ENCODE data around the gene TINAG.

The TINAG gene

GRCh38 chr6:54267798-54268197 lies 40.4 kb upstream of the TINAG start:
- TF ChIP-seq SPI1 (IDR thresholded peaks at IDR 0.05; ENCODE audit: borderline replicate concordance, low read depth): no peak
- no peak for TF ChIP-seq POLR2AphosphoS5 (IDR thresholded peaks at IDR 0.05; ENCODE audit: low read depth)
- TF ChIP-seq GABPA (IDR thresholded peaks at IDR 0.05; ENCODE audit: low read depth): no peak
- TF ChIP-seq, protein P1, sequence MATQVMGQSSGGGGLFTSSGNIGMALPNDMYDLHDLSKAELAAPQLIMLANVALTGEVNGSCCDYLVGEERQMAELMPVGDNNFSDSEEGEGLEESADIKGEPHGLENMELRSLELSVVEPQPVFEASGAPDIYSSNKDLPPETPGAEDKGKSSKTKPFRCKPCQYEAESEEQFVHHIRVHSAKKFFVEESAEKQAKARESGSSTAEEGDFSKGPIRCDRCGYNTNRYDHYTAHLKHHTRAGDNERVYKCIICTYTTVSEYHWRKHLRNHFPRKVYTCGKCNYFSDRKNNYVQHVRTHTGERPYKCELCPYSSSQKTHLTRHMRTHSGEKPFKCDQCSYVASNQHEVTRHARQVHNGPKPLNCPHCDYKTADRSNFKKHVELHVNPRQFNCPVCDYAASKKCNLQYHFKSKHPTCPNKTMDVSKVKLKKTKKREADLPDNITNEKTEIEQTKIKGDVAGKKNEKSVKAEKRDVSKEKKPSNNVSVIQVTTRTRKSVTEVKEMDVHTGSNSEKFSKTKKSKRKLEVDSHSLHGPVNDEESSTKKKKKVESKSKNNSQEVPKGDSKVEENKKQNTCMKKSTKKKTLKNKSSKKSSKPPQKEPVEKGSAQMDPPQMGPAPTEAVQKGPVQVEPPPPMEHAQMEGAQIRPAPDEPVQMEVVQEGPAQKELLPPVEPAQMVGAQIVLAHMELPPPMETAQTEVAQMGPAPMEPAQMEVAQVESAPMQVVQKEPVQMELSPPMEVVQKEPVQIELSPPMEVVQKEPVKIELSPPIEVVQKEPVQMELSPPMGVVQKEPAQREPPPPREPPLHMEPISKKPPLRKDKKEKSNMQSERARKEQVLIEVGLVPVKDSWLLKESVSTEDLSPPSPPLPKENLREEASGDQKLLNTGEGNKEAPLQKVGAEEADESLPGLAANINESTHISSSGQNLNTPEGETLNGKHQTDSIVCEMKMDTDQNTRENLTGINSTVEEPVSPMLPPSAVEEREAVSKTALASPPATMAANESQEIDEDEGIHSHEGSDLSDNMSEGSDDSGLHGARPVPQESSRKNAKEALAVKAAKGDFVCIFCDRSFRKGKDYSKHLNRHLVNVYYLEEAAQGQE (IDR thresholded peaks at IDR 0.05; ENCODE audit: insufficient replicate concordance, low read depth): no peak
- TF ChIP-seq, protein P2, sequence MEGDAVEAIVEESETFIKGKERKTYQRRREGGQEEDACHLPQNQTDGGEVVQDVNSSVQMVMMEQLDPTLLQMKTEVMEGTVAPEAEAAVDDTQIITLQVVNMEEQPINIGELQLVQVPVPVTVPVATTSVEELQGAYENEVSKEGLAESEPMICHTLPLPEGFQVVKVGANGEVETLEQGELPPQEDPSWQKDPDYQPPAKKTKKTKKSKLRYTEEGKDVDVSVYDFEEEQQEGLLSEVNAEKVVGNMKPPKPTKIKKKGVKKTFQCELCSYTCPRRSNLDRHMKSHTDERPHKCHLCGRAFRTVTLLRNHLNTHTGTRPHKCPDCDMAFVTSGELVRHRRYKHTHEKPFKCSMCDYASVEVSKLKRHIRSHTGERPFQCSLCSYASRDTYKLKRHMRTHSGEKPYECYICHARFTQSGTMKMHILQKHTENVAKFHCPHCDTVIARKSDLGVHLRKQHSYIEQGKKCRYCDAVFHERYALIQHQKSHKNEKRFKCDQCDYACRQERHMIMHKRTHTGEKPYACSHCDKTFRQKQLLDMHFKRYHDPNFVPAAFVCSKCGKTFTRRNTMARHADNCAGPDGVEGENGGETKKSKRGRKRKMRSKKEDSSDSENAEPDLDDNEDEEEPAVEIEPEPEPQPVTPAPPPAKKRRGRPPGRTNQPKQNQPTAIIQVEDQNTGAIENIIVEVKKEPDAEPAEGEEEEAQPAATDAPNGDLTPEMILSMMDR (IDR thresholded peaks at IDR 0.05; ENCODE audit: insufficient read depth, low read length): no peak

GRCh38 chr6:54273214-54273820 lies 34.9 kb upstream of the TINAG start:
- H3K27ac ChIP-seq (replicated peaks): no peak overlapping the region
- H3K27me3 ChIP-seq (ENCODE audit: insufficient read depth, poor library complexity, severe bottlenecking): no peaks in the 10 kb centered on the region
- no peak overlapping the region for H3K4me3 ChIP-seq (replicated peaks; ENCODE audit: insufficient read depth, low read length)
- no peak for DNase-seq (ENCODE audit: low read depth in 1 of 2, low spot score in 1 of 2)
- no peak for TF ChIP-seq POLR2AphosphoS5 (IDR thresholded peaks at IDR 0.05; ENCODE audit: low read depth)
- TF ChIP-seq, protein P2 (IDR thresholded peaks at IDR 0.05; ENCODE audit: insufficient read depth, low read length): no peak
- no peak for TF ChIP-seq SPI1 (IDR thresholded peaks at IDR 0.05; ENCODE audit: borderline replicate concordance, low read depth)
- TF ChIP-seq GABPA (IDR thresholded peaks at IDR 0.05; ENCODE audit: low read depth): no peak
- TF ChIP-seq, protein P1 (IDR thresholded peaks at IDR 0.05; ENCODE audit: insufficient replicate concordance, low read depth): no peak

More at GRCh38 chr6:54267798-54268197, 40.4 kb upstream of the TINAG start:
- H3K27me3 ChIP-seq (ENCODE audit: insufficient read depth, poor library complexity, severe bottlenecking): peaks cover 3% of the 10 kb centered on the region
- no peak overlapping the region for H3K27ac ChIP-seq (replicated peaks)
- peak in 1 of 2 experiments; percentile 30 for DNase-seq (ENCODE audit: low read depth in 1 of 2, low spot score in 1 of 2)
- H3K4me3 ChIP-seq (replicated peaks; ENCODE audit: insufficient read depth, low read length): no peak overlapping the region

DNA sequence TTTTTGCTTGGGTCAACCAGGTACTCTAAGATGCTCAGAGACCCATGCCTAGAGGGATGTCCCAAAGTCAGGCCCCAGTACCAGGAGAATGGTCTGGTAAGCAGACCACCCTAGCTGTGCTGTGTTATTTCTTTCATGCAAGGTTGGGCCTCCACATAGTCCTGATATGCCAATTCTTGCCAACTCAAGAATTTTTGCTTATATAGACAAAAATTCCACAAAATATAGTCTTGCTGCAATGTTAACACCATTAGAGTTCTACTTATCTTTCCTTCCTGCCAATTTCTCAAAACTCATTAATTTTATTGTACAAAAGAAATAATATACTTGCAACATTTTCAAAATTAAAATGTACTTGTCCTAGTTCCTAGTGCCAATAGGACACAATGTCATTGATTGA lies 33.9 kb upstream of the TINAG start:
- H3K27ac ChIP-seq (replicated peaks): no peak overlapping the region
- TF ChIP-seq SPI1 (IDR thresholded peaks at IDR 0.05; ENCODE audit: borderline replicate concordance, low read depth) (no peak), GABPA (IDR thresholded peaks at IDR 0.05; ENCODE audit: low read depth) (no peak), POLR2AphosphoS5 (IDR thresholded peaks at IDR 0.05; ENCODE audit: low read depth) (no peak)
- TF ChIP-seq, protein P1 (IDR thresholded peaks at IDR 0.05; ENCODE audit: insufficient replicate concordance, low read depth): no peak
- TF ChIP-seq, protein P2 (IDR thresholded peaks at IDR 0.05; ENCODE audit: insufficient read depth, low read length): no peak
- DNase-seq (ENCODE audit: low read depth in 1 of 2, low spot score in 1 of 2): no peak
- no peak overlapping the region for H3K4me3 ChIP-seq (replicated peaks; ENCODE audit: insufficient read depth, low read length)
- H3K27me3 ChIP-seq (ENCODE audit: insufficient read depth, poor library complexity, severe bottlenecking): no peaks in the 10 kb centered on the region
